Activated naive CD4-positive, alpha-beta T cell (primary cell): ENCODE results near the gene POGZ.
"Not testable (repeated sequence)": the region's sequence is repeated elsewhere in the genome, so short reads cannot be mapped to it uniquely, and the experiment has no call there.

Experiments
- DNase-seq, 4 experiments: peaks; one replicate each; lab custom pipeline; 2025; lab: John Stamatoyannopoulos, UW

The POGZ gene

DNA sequence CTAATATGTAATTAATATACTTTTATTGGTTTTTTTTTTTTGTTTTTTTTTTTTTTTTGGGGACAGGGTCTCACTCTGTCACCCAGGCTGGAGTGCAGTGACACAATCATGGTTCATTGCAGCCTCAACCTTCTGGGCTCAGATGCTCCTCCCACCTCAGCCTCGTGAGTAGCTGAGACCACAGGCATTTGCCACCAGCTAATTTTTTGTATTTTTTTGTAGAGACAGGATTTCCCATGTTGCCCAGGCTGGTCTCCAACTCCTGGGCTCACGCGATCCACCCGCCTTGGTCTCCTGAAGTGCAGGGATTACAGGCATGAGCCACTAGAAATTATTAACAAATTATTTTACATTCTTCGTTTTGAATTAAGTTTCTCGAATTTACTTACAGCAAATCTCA lies 16.8 kb upstream of the POGZ start:
- no peak for DNase-seq

GRCh38 chr1:151475175-151475574 lies 15.9 kb upstream of the POGZ start:
- DNase-seq: no peak

DNA sequence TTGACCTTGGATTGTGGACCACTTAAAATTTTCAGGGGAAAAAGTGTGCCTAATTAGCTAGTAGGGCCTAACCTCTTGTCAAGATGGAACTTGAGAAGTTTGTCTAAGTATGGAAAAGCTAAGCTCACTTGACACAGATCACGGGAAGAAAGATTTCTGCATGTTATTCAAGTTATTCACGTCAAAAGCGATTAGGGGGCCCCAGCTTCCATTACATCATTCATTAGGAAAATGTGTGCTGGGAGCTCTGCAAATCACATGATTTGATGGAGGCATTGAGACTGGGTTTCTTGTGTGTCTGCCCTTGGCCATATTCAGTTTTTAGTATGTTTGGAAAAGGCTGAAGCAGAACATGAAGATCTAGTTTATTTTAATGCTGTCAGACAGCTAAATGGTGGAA lies 15.5 kb upstream of the POGZ start:
- no peak for DNase-seq

DNA sequence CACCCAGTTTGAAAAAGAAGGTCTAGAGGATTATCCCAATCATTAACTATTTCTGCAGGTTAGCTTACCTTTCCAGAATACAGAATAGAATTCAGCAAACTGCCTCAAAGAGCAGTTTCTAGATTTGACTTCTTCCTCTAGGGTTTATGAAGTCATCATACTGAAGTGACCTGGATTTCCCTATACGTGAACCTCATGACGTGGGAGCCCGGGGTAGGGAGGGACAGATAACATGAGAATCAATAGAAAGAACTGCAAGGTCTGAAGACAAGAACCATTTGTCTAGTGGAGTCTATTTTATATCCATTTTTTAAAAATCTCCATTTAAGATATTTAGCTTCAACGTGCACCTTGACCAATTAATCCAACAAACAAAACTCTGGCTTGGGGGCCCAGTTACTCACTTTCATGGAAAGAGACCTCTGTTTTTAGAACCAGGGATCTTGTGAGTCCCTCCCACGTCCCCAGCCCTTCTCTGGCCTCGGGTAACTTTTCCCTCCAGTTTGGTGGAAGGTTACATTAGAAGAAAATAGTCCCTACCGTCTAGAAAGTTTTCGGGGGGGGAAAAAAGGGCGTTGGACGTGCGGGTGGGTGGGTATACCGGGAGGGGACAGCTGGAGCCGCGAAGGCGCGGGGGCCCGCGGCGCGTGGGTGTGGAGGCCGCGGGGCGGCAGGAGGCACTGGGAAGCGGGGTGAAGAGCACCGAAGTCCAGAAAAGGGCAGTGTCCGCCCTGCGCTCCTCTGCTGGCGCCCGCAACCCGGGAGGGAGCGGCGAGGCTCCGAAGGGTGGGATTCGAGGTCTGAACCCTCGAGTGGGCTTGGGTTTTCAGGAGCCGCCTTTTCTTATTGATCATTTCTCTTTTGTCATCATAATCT lies 13.8 kb upstream of the POGZ start:
- no peak for DNase-seq

GRCh38 chr1:151465026-151465425 lies 5.7 kb upstream of the POGZ start:
- no peak for DNase-seq

DNA sequence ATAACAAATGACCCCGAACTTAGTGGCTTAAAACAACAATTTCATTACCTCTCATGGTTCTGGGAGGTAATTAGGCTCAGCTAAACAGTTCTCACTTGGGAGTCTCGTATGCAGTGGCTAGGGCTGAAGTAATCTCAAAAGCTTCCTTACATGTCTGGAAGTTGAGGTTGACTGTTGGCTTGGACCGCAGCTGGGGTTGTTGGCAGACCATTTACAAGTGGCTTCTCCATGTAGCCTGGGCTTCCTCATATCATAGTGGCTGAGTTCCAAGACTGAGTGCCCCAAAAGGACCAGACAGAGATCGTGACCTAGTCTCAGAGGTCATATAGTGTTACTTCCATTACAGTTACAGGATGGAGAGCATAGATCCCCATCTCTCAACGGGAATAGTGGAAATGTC lies 2.4 kb upstream of the POGZ start:
- DNase-seq: no peak

DNA sequence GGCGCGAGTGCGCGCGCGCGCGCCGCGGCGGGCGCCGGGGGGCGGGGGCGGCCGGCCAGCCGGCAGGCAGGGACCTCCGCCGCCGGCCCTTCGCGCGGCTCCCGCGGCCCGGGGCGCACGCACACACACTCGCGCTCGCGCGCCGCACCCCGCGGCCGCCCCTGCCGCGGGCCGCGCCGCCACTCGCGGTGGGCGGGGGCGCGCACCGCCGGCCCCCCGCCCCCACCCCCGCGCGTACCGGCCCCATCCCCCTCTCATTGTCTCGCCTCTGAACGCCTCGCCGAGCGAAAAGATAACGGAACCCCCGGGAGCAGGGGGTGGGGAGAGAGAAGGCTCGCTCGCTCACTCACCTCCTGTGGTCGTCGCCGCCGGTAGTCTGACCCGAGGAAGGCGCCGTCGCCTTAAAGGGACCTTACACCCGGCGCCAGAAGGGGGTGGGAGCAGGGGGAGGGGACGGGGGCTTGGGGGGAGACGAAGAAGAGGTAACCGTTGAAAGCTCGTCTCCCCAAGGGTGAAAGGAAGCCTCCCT lies 428 bp downstream of the POGZ start:
- DNase-seq: peak in 3 of 4 experiments; percentile 39 to 57 (median 48)

DNA sequence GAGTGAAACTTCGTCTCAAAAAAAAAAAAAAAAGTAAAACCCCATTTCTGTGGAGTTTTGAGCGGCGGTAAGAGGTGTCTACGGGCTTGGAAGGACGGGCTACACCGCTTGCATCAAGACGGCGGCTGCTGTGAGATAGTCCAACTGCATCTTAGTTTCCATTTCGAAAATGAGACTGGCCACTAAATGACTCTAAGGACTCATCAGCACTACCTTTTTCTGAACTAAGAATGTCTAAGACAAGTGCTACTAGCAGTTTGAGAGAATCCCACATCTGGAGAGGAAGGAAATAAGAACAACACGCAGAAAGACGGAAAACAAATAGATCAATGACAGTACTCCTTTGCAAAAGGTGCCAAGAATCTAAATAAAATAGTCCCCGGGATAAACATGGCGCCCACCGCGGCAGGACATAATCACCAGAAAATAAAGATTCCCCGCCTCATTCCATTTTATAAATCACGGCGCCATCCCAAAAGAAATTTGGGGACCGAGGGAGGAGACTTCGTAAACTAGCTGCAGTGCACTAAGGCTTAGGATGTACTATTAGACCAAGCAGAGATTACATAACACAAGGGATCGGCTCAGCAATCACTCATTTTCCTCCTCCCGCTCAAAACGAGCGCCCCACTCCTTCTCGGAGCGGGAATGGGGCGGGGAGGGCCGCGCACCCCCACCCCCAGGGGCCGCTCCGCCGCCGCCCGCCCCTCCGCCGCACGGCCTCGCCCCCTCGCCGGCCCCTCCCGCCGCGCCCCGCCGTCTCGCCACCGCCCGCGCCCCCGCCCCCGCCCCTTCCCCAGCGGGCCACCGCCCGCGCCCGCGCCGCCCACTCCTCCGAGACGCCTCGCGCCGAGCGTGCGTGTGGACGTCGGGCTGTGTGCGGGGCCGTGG lies 1.1 kb downstream of the POGZ start:
- DNase-seq: peak in 3 of 4 experiments; percentile 13 to 70 (median 35)

DNA sequence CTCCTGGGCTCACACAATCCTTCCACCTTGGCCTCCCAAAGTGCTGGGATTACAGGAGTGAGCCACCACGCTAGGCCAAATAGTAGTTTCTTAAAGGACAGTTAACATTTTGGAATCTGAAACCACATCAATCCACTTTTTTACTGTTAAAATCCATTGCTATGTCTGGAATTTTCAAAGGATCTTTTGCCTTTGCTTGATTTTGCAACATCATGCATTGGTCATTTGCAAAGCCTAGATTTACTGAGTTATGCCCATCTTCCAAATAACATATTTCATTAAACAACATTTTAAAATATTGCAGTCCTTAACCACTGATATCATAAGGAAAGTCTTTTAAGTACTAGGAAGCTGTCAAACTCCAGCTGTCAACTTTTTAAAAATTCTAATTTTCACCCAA lies 3.3 kb downstream of the POGZ start:
- DNase-seq: no peak

GRCh38 chr1:151455231-151455630 lies 4.1 kb downstream of the POGZ start:
- DNase-seq: no peak

DNA sequence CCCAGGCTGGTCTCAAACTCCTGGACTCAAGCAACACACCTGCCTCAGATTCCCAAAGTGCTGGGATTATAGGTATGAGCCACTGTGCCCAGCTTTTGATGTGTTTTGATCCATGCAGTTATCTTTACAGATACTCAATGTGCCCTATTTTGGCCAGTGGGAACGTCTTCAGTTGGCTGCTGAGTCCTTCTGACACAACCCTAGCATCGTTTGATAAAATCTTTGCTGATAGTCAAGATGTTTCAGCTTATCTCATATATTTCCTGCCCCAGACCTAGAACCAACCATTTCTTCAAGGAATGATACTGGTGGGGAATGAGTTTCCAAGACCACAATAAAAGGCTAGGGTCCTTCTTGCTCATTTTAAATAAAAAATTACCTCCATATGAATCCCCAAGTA lies 11.6 kb downstream of the POGZ start:
- DNase-seq: no peak

DNA sequence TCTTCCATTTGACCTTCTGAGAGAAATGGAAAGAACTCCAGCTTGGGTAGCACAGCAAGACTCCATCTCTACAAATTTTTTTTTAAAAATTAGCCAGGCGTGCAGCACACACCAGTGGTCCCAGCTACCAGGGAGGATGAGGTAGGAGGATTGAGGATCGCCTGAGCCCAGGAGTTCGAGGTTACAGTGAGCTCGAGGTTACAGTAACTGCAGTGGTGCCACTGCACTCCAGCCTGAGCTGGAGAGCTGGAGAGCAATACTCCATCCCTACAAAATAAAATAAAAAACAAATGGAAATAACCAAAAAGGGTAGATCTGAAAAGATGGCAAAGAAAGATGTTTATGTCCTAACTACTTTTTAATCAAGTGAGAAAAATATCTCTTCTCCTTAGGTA lies 14.5 kb downstream of the POGZ start:
- DNase-seq: no peak

- peak in 2 of 4 experiments; percentile 24 to 35 for DNase-seq
Observed at GRCh38 chr1:151443846-151444782, 15.2 kb downstream of the POGZ start.

DNA sequence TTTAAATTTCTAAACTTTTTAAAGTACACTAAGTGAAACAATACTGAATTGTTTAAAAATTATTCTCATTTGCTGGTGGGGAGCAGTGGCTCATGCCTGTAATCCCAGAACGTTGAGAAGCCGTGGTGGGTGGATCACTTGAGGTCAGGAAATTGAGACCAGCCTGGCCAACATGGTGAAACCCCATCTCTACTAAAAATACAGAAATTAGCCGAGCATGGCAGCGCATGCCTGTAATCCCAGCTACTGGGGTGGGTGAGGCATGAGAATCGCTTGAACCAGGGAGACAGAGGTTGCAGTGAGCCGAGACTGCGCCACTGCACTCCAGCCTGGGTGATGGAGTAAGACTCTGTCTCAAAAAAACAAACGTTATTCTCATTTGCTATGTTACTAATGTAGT lies 21.9 kb downstream of the POGZ start:
- DNase-seq: not testable (repeated sequence)

DNA sequence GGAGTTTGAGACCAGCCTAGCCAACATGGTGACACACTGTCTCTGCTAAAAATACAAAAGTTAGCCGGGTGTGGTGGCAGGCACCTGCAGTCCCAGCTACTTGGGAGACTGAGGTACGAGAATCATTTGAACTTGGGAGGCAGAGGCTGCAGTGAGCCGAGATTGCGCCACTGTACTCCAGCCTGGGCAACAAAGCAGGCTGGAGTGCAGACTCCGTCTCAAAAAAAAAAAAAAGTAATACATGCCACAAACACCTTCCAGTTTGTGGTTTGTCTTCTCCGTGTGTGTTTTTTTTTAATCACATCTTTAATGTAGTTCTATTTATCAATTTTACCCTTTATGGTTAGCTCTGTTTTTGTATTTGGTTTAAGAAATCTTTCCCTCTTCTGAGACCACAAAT lies 22.3 kb downstream of the POGZ start:
- DNase-seq: no peak

DNA sequence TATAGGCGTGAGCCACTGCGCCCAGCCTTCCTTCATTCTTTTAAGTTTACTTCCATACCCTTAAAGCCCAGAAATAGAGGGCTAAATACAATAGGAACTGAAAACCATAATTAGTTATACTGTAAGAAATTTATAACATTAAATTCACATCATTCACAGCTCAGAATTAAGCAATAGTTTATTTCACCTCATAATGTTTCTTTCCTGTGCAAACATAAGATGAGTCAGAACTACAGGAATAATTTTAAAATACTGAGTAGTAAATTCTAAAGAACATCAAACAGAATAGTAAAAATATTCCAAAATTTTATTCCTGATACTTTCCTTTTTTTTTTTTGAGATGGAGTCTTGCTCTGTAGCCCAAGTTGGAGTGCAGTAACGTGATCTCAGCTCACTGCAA lies 24.1 kb downstream of the POGZ start:
- no peak for DNase-seq

GRCh38 chr1:151433827-151434226 lies 25.5 kb downstream of the POGZ start:
- DNase-seq: not testable (repeated sequence)

GRCh38 chr1:151428068-151428467 lies 31.2 kb downstream of the POGZ start:
- DNase-seq: no peak

- DNase-seq: no peak
Observed at GRCh38 chr1:151425103-151425502, 34.2 kb downstream of the POGZ start.

DNA sequence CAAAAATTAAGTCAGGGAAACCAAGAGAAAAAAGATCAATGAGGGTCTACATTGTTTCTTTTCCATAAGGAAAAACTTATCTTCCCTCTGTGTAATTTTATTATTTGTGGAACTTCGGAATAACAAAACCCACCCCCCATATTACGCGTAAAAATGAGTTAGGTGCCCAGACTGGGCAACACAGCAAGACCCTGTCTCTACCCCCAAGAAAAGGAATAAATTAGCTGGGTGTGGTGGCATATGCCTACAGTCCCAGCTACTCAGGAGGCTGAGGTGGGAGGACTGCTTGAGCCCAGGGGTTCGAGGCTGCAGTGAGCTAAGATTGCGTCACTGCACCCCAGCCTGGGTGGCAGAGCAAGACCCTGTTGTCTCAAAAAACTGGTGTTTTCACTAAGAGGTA lies 39.5 kb downstream of the POGZ start:
- no peak for DNase-seq

- no peak for DNase-seq
Observed at GRCh38 chr1:151418081-151418480, 41.2 kb downstream of the POGZ start.

DNA sequence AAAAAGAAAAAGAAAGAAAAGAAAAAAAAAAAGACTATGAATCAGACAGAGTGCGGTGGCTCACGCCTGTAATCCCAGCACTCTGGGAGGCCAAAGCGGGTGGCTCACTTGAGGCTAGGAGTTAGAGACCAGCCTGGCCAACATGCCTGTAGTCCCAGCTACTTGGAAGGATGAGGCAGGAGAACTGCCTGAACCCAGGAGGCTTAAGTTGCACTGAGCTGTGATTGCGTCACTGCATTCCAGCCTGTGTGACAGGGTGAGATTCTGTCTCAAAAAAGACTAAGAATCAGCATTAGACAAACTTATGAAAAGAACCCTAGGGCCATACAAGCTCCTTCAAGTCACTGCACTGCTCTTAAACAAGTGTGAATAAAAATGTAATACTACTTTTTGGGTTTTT lies 43.1 kb downstream of the POGZ start:
- DNase-seq: no peak
